Activated CD4-positive, alpha-beta T cell treated with anti-CD3 and anti-CD28 coated beads, Interleukin-2, amount 50 U/mL, for 48 hours (primary cell): ENCODE measurements around the gene FAM187B.

Source experiments
- DNase-seq, 2 experiments: peaks; one replicate each; pipeline ENCODE4 v3.0.0-alpha.2; 2020

The FAM187B gene

GRCh38 chr19:35228177-35228930, at the start of gene FAM187B:
TSS of gene FAM187B (minus strand) at chr19:35228739. CDS start at chr19:35228680, 59 bp downstream.
- no peak for DNase-seq

DNA sequence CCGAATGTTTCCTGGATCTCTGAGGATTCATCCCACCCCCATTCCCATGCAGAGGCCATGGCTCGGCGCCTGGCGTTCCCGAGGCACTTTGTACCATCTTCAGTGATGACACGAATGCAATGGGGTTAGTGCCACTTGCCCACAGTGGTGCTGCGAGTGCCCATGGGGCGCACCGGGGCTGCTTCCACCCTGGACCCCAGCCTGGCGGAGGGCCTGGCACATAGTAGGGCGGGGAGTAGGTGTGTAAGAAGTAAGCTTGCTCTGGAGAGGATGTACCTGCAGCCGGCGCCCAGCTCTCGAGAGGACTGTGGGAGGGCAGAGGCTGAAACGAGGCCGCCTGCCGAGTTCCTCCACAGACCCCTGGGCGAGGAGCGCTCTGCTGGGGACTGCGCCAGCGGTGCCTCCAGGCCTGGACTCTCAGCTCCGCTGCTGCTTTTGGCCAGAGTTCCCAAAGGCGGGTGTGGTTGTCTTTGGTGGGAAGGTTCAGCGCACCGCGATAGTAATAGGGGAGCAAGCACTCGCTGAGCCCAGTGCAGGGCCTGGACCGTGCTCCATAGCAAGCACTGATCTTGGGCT, 48.3 kb upstream of the FAM187B start:
- no peak for DNase-seq

GRCh38 chr19:35274323-35274722, 45.8 kb upstream of the FAM187B start:
- DNase-seq = no peak

DNA sequence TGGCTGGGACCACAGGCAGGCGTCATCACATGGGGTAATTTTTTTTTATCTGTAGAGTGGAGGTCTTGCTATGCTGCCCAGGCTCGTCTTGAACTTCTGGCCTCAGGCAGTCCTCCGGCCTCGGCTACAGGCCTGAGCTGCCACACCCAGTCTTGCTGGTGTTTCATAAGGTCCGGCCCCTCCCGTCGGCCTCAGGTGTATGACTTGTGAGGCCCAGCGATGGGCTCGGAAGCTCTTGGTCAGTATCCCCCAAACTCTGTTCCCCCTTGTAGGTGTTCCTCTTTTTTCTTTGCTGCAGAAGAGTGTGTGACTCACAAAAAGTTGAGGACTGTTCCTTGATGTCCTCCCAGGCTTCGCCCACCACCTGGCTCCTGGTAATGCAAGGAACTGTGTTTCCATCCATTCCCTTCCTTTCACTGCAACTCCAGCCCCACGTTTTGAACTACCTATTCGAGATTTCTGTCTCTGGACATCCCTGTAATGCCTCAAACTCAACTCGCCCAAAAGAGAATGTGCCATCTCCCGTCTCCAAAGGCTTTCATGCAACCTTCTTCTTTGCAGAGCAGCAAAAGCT, 45.2 kb upstream of the FAM187B start:
- no peak for DNase-seq

GRCh38 chr19:35272954-35273649, 44.6 kb upstream of the FAM187B start:
- DNase-seq = no peak

DNA sequence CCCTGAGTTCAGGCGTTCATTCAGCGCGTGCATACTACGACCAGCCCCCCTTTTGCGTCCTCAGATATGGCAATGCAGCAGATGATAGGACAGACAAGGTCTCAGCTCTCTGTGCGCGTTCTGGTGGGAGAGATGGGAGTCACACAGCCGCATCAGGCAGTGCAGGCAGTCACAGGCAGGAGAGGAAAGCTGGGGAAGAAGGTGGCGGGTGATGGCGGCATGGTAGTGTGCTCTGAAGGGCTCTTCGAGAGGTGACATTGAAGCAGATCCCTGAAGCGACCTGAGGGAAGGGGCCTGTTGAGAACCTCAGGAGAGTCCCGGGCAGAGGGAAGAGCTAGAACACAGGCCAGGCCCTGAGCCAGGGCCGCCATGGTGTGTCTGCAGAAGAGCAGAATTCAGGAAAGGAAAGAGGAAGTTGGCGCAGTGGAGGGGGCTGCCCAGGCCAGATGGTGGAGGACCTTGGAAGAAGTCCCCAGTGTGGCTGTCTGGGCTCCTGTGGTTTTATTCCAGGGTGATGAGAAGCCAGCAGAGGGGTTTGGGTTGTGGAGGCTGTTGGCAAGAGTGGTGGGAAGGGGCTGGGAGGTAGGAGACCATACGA, 43.7 kb upstream of the FAM187B start:
- DNase-seq = no peak

- DNase-seq = no peak
These were observed 43.0 kb upstream of the FAM187B start for GRCh38 chr19:35271546-35271945.

DNA sequence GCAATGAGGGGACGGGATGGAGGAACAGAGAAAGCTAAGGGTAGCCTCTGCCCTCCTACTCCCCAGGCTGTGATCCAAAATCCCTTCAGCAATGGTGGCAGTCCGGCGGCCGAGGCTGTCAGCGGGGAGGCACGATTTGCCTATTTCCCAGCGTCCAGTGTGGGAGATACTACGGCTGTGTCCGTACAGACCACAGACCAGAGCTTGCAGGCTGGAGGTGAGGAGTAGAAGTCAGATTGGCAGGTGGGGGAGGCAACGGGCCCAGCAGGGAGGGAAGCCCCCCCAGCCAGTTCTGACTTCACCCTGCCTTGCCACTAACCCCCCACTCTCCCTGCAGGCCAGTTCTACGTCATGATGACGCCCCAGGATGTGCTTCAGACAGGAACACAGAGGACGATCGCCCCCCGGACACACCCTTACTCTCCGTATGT, 41.9 kb upstream of the FAM187B start:
- DNase-seq = no peak

DNA sequence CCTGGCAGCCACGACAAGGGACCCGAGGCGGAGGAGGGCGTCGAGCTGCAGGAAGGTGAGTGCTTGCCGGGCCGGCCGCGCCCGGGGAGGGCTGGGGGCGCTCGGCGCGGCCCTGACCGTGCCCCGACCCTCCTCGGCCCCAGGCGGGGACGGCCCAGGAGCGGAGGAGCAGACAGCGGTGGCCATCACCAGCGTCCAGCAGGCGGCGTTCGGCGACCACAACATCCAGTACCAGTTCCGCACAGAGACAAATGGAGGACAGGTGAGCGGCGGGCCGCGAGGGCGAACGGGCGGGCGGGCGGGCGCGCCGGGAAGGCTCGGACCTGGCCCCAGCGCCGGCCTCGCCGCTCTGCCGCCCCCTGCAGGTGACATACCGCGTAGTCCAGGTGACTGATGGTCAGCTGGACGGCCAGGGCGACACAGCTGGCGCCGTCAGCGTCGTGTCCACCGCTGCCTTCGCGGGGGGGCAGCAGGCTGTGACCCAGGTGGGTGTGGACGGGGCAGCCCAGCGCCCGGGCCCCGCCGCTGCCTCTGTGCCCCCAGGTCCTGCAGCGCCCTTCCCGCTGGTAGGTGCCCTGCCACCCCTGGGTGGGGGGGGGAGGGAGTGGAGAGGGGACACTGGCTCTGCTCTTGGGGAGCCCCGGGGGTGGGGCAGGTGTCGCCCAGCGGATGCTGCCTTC, 41.0 kb upstream of the FAM187B start:
- DNase-seq = peak; percentile 82 to 83

DNA sequence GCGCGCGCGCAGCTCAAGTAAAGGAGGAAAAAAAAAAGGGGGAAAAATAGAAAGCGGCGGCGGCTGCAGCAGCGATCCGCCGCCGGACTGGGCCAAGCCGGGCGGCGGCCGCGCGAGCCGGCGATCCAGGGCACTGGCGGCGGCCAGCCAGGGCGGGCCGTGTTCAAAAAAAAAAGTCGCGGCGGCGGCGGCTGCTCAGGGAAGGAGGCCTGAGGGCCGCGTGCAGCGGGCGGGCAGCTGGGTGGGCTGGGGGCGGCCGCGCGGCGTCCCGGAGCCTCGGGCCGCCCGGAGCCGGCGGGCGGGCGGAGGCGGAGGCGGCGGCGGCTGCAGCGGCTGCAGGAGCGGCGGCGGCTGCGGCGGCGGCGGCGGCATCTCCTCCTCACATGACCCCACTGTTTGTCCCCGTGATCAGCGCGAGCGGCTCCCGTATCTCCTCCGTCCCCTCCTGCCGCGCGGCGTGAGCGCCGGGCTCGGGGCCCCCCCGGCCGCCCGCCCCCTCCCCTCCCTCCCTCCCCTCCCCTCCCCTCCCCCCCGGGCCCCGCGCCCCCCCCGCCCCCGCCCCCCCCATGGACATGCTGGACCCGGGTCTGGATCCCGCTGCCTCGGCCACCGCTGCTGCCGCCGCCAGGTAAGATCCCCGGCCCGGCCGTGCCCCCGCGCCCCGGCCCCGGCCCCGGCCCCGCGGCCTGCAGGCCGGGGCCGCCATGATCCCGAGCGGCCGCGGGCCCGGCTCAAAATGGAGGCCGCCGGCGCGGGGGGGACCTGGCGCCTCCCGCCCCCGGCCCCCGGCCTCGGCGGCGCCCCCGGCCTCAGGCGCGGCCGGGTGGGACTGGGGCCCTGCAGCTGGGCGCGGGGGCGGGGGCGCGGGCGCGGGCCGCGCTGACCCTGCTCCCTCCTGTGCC, 40.2 kb upstream of the FAM187B start, which contains the start of gene USF2:
USF2 (plus strand) TSS at position 427 of the 902 bp plus-strand sequence; CDS start at position 567, 140 bp downstream.
- peak; percentile 69 to 73 for DNase-seq

- DNase-seq = peak; percentile 70
These were observed 39.4 kb upstream of the FAM187B start for GRCh38 chr19:35267818-35268535.

- peak; percentile 41 to 57 for DNase-seq
These were observed 38.8 kb upstream of the FAM187B start for GRCh38 chr19:35267353-35267817.

DNA sequence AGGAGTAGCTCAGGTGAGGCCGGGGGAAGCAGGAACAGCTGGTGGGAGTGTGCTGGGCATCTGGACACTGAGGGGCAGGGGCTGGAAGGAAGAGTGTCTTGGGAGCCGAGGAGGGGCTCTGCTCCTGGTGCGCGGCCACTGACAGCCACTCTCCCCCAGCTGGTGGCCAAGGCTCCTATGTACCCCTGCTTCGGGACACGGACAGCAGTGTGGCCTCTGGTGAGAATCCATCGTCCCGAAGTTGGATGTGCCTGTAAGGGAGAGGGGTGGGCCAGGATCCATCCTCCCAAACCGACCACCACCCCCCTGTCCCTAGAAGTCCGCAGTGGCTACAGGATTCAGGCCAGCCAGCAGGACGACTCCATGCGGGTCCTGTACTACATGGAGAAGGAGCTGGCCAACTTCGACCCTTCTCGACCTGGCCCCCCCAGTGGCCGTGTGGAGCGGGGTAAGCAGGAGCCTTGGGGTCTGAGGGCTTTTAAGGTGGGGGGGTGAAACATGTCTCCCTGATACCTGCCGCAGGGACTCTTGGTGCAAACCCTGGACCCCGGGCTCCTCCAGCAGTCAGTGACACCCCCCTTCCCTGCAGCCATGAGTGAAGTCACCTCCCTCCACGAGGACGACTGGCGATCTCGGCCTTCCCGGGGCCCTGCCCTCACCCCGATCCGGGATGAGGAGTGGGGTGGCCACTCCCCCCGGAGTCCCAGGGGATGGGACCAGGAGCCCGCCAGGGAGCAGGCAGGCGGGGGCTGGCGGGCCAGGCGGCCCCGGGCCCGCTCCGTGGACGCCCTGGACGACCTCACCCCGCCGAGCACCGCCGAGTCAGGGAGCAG, 38.2 kb upstream of the FAM187B start:
- no peak for DNase-seq

GRCh38 chr19:35265900-35266519, 37.5 kb upstream of the FAM187B start:
- no peak for DNase-seq

DNA sequence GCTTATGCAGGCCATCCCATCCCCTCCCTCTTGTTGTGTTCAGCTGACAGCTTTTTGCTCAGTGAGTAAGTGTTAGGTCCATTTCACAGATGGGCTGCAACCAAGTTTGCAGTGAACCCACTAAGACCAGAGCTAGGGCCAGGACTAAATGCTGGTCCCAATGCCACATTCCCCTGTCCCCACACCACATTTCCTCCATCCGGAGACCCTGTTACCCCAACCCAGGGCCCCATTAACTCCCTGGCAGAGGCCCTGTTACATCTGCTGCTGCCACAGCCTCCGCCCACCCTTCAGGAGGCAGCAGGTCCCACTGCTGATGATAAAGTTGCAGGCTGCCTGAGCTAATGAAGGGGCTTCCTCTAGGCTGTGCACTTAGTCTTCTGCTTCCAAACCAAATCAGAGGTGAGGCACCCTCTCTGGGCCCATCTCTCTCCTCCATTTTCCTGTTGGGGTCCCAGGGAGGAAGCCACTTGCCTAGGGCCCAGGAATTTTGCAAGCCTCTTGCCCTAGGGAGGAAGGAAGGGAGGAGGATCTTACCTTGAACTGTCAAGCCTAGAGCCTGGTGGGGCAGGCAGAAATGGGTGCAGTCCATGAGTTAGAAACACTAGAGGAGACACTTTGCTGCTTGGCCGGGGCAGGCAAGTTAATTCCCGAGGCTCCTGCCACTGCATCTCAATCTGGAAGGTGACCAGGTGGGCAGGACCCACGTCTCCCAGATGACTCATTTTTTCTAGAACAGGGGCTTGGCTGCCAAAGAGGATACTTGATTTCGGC, 36.8 kb upstream of the FAM187B start:
- no peak for DNase-seq

DNA sequence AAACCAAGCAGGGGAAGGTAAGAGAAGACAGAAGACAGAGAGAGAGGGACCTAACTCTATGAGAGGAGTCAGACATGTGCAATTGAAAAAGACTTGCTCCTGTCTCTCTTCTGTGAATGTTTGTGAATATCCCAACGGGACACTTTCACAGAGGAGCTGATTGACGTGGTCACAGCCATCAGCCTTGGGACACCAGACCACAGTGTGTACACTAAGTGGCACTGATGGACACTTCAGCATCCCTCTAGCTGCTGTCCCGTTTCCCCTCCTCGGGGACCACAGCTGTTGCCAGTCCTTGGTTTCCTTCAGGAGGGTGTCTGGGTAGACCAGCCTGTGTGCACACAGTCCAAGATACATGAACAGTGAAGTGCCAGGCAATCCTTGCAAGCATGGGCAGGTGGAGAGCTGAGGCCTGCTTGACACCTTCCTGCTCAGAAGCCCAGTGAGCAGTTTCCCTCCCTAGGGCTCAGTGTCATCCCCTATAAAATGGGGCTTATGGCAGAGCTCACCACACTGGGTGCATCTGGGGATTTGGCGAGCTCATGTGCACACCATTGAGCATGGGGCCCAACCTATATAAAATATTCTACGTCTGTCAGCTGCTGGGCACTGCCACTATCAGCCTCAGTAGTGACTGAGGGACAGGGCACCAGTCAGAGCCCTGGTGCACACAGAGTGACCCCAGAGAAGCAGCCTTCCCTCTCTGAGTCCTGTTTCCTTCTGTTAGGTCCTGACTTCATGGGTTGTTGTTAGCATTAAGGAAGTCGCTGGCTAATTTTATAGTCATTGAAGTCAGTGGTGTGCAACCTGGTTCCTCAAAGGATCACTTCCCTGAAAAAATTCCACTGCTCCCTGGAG, 36.0 kb upstream of the FAM187B start:
- DNase-seq = no peak

GRCh38 chr19:35262101-35262761, 33.7 kb upstream of the FAM187B start:
- DNase-seq = peak in 1 of 2 experiments; percentile 3
